A549 (cell line): ENCODE results near the gene EIF6. TPM values are rescaled to one million over a fixed set of nuclear protein-coding genes. Genes with fewer than 3 reads are reported as not detected.
A peak's percentile ranks its signal among the peaks of the same experiment; 100 is the strongest.

Source experiments
- ATAC-seq, 2 experiments: fragments of 200-7000 bp in 1 of 2; fragments of >200 bp in 1 of 2; cut with Nextera tagmentation in 1 of 2; cut with Tn5 transposase in 1 of 2; 3 replicates each; pipeline versions ENCODE4 v1.8.0 to v1.9.1; 2018 to 2020; ENCODE audit warnings: mild to moderate bottlenecking in 1 of 2, moderate library complexity in 1 of 2
- CTCF ChIA-PET: fragments of 300-600 bp; sonication (Branson Sonifier 250); formaldehyde crosslinking; extraction: SDS; loops from one replicate; lab custom pipeline; 2021; ENCODE audit warnings: antibody characterized with exemption, inconsistent platforms; lab: Yijun Ruan, JAX
- POLR2A ChIA-PET: fragments of 350-600 bp; formaldehyde crosslinking; extraction: SDS; loops from one replicate; lab custom pipeline; 2021; ENCODE audit warnings: antibody characterized with exemption, inconsistent platforms; lab: Yijun Ruan, JAX
- DNase-seq, 2 experiments: peaks; one replicate each; pipeline versions ENCODE4 v3.0.0 to v3.0.0-alpha.2; 2011 to 2016; ENCODE audit warnings: low read depth in 1 of 2, low spot score in 1 of 2
- FAIRE-seq: peaks from 2 replicates; lab custom pipeline; 2011; peaks lifted over from hg19 to GRCh38; lab: Jason Lieb, UNC
- H3K27ac ChIP-seq, 2 experiments: fragments of >200 bp; sonication (Bioruptor Twin); formaldehyde crosslinking; 3 replicates each; pipeline ENCODE4 v1.5.1; 2016 to 2017
- H3K4me1 ChIP-seq: fragments of >200 bp; sonication (Bioruptor Twin); formaldehyde crosslinking; 3 replicates; pipeline ENCODE4 v1.6.1; 2016
- H3K4me2 ChIP-seq: fragments of >200 bp; sonication (Bioruptor Twin); formaldehyde crosslinking; 3 replicates; pipeline ENCODE4 v1.6.1; 2016
- H3K4me3 ChIP-seq: fragments of >200 bp; sonication (Bioruptor Twin); formaldehyde crosslinking; 3 replicates; pipeline ENCODE4 v1.5.1; 2016
- H3K9me3 ChIP-seq: fragments of >200 bp; sonication (Bioruptor Twin); formaldehyde crosslinking; 3 replicates; pipeline ENCODE4 v1.6.1; 2016
- BHLHE40 ChIP-seq: IDR thresholded peaks from 2 replicates; pipeline ENCODE4 v1.6.1; 2012; ENCODE audit warnings: low read depth, low read length, inconsistent platforms
- CBX2 ChIP-seq: fragments of 200-600 bp; sonication (generic); IDR thresholded peaks from 2 replicates; pipeline ENCODE4 v1.6.1; 2016; ENCODE audit warnings: low read depth, mild to moderate bottlenecking, borderline replicate concordance
- CBX8 ChIP-seq: fragments of 200-600 bp; sonication (generic); IDR thresholded peaks from 2 replicates; pipeline ENCODE4 v1.6.1; 2016
- CHD4 ChIP-seq: fragments of 200-600 bp; sonication (generic); IDR thresholded peaks from 2 replicates; pipeline ENCODE4 v1.6.1; 2016; ENCODE audit warnings: antibody characterized with exemption, mild to moderate bottlenecking, borderline replicate concordance
- E2F6 ChIP-seq: IDR thresholded peaks from 2 replicates; pipeline ENCODE4 v1.6.1; 2012; ENCODE audit warnings: low read depth, borderline replicate concordance
- EHMT2 ChIP-seq: fragments of 200-600 bp; sonication (generic); IDR thresholded peaks from 2 replicates; pipeline ENCODE4 v1.6.1; 2016; ENCODE audit warnings: antibody characterized with exemption, low read depth, mild to moderate bottlenecking, moderate library complexity
- FOSL2 ChIP-seq, 2 experiments: fragments of 450-650 bp in 1 of 2; fragments of >200 bp in 1 of 2; sonication (Bioruptor Twin) in 1 of 2; formaldehyde crosslinking; IDR thresholded peaks; 2 replicates each; pipeline versions ENCODE4 v1.5.0 to v1.6.1; 2016 to 2020; ENCODE audit warnings: mild to moderate bottlenecking in 1 of 2, moderate library complexity in 1 of 2
- FOXS1 ChIP-seq: fragments of 250-450 bp; sonication (Bioruptor Pico); IDR thresholded peaks from 2 replicates; pipeline ENCODE4 v1.5.0; 2020; ENCODE audit warnings: mild to moderate bottlenecking, moderate library complexity
- HMGXB4 ChIP-seq: fragments of 250-450 bp; sonication (Bioruptor Pico); IDR thresholded peaks from 2 replicates; pipeline ENCODE4 v1.5.0; 2021; ENCODE audit warnings: mild to moderate bottlenecking, moderate library complexity, borderline replicate concordance
- HOXB13 ChIP-seq: fragments of 250-450 bp; sonication (Bioruptor Pico); IDR thresholded peaks from 2 replicates; pipeline ENCODE4 v1.5.0; 2020; ENCODE audit warnings: low read depth, mild to moderate bottlenecking, moderate library complexity
- JUNB ChIP-seq: fragments of >200 bp; sonication (Bioruptor Twin); formaldehyde crosslinking; IDR thresholded peaks from 2 replicates; pipeline ENCODE4 v1.6.1; 2016
- MAZ ChIP-seq: fragments of 150-350 bp; IDR thresholded peaks from 2 replicates; pipeline ENCODE4 v1.6.1; 2014; ENCODE audit warnings: antibody characterized with exemption, low read depth, low read length, borderline replicate concordance
- MYC ChIP-seq: IDR thresholded peaks from 2 replicates; pipeline ENCODE4 v1.6.1; 2012; ENCODE audit warnings: mild to moderate bottlenecking, inconsistent platforms, low read length, improper control_type of control experiment, borderline replicate concordance
- NPAS2 ChIP-seq: fragments of 250-450 bp; sonication (Bioruptor Pico); IDR thresholded peaks from 2 replicates; pipeline ENCODE4 v1.8.0; 2022; ENCODE audit warnings: mild to moderate bottlenecking, moderate library complexity, borderline replicate concordance
- NR3C1 ChIP-seq: fragments of >200 bp; sonication (Bioruptor Twin); formaldehyde crosslinking; IDR thresholded peaks from 3 replicates; pipeline ENCODE4 v1.6.1; 2017
- PHF8 ChIP-seq: fragments of 200-600 bp; sonication (generic); IDR thresholded peaks from 2 replicates; pipeline ENCODE4 v1.6.1; 2016; ENCODE audit warnings: low read depth, mild to moderate bottlenecking, antibody characterized with exemption, moderate library complexity, borderline replicate concordance
- POLR2A ChIP-seq: IDR thresholded peaks from 2 replicates; pipeline ENCODE4 v1.6.1; 2012; ENCODE audit warnings: mild to moderate bottlenecking, low read length
- RAD21 ChIP-seq, 2 experiments: fragments of >200 bp in 1 of 2; sonication (Bioruptor Twin) in 1 of 2; formaldehyde crosslinking in 1 of 2; IDR thresholded peaks in 1 of 2; conservative IDR thresholded peaks in 1 of 2; 2 replicates in 1 of 2; 3 replicates in 1 of 2; pipeline ENCODE4 v1.6.1; 2012 to 2018; ENCODE audit warnings: inconsistent platforms in 1 of 2
- RCOR1 ChIP-seq: fragments of 150-350 bp; IDR thresholded peaks from 2 replicates; pipeline ENCODE4 v1.6.1; 2014; ENCODE audit warnings: antibody characterized with exemption, low read length, low read depth
- RFX5 ChIP-seq: fragments of 450-650 bp; IDR thresholded peaks from 2 replicates; pipeline ENCODE4 v1.7.1; 2014; ENCODE audit warnings: antibody characterized with exemption, mild to moderate bottlenecking, moderate library complexity
- RNF2 ChIP-seq: fragments of 200-600 bp; sonication (generic); IDR thresholded peaks from 2 replicates; pipeline ENCODE4 v1.6.1; 2016; ENCODE audit warnings: low read depth, mild to moderate bottlenecking, antibody characterized with exemption, moderate library complexity, borderline replicate concordance
- SREBF2 ChIP-seq: fragments of 450-650 bp; IDR thresholded peaks from 2 replicates; pipeline ENCODE4 v1.6.1; 2014; ENCODE audit warnings: mild to moderate bottlenecking, moderate library complexity
- TFCP2L1 ChIP-seq: fragments of 250-450 bp; sonication (Bioruptor Pico); IDR thresholded peaks from 2 replicates; pipeline ENCODE4 v1.5.0; 2021; ENCODE audit warnings: mild to moderate bottlenecking
- TP53 ChIP-seq: fragments of 250-450 bp; sonication (Bioruptor Pico); IDR thresholded peaks from 2 replicates; pipeline ENCODE4 v1.5.0; 2021; ENCODE audit warnings: mild to moderate bottlenecking, moderate library complexity
- ZC3H11A ChIP-seq: fragments of 450-650 bp; IDR thresholded peaks from 2 replicates; pipeline ENCODE4 v1.6.1; 2014; ENCODE audit warnings: antibody characterized with exemption, mild to moderate bottlenecking
- ZFP36 ChIP-seq: fragments of 450-650 bp; IDR thresholded peaks from 2 replicates; pipeline ENCODE4 v1.6.1; 2014; ENCODE audit warnings: borderline replicate concordance; ENCODE audit not compliant: partially characterized antibody
- ZNF302 ChIP-seq: fragments of 250-450 bp; sonication (Bioruptor Pico); IDR thresholded peaks from 2 replicates; pipeline ENCODE4 v1.9.0; 2021; ENCODE audit warnings: inconsistent platforms, mild to moderate bottlenecking, moderate library complexity
- WGBS: methylation state at CpG from one replicate; pipeline ENCODE4 v1.1.6; 2017; ENCODE audit errors: missing lambda C conversion rate; 5-methylcytosine and 5-hydroxymethylcytosine counted together
- polyA plus RNA-seq, 4 experiments: library from polyadenylated mRNA; depleted of rRNA in 3 of 4; stranded (reverse); fragments of >200 nt; fragmentation: RNase III in 1 of 4; extraction: RNeasy Plus Mini Kit Qiagen cat#74134 plus additional on column Dnase treatment in 1 of 4; gene quantifications; 2 replicates in 3 of 4; 3 replicates in 1 of 4; pipeline ENCODE4 v1.2.3, GENCODE V29; 2011 to 2017
- TF ChIP-seq, protein P1 (sequence below): IDR thresholded peaks from 2 replicates; pipeline ENCODE4 v1.6.1; 2012

The EIF6 gene
- polyA plus RNA-seq, 2 of the 4 experiments (the other 2 are of a cell fraction) = 184 to 294 TPM

DNA sequence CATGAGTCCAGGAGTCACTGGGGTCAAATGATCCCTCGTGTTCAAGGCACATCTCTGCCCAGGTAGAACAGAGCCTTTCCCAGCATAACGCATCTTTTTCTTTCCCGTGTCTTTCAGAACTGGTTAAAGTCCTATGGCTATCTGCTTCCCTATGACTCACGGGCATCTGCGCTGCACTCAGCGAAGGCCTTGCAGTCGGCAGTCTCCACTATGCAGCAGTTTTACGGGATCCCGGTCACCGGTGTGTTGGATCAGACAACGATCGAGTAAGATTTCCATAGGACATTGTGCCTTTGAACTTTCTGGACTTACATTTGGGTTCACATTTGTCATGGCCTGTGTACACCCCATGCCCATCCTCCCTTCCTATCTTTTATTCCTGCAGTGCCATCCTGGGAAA lies 37.8 kb downstream of the EIF6 start:
- POLR2A ChIA-PET = no interaction called here
- 96% methylated on average over 12 of the region's 12 CpGs for WGBS
- FAIRE-seq (no peak), DNase-seq (no peak), ATAC-seq (no peak)
- peaks cover 21% of the 10 kb centered on the region for H3K4me1 ChIP-seq
- H3K27ac ChIP-seq = peak overlapping the region in 1 of 2 experiments; percentile 74; a peak in 2 of 6 replicates
- no peak for TF ChIP-seq BHLHE40
- TF ChIP-seq RNF2 = no peak
- TF ChIP-seq MYC = no peak
- TF ChIP-seq SREBF2 = no peak
- no peak for TF ChIP-seq RFX5
- no peak for TF ChIP-seq NR3C1
- TF ChIP-seq, protein P1, sequence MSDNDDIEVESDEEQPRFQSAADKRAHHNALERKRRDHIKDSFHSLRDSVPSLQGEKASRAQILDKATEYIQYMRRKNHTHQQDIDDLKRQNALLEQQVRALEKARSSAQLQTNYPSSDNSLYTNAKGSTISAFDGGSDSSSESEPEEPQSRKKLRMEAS = no peak
- no peak for TF ChIP-seq CHD4
- no peak for TF ChIP-seq HOXB13 (CRISPR knock-in tag)
- TF ChIP-seq NPAS2 (CRISPR knock-in tag) = no peak
- TF ChIP-seq ZNF302 = no peak
- no peak for TF ChIP-seq FOSL2 (IDR thresholded peaks at IDR 0.05)
- no peak for TF ChIP-seq FOSL2 (CRISPR knock-in tag; IDR thresholded peaks at IDR 0.05)
- TF ChIP-seq POLR2A = no peak
- H3K4me3 ChIP-seq = no peak overlapping the region
- CTCF ChIA-PET = interaction anchor here (1.7 kb wide), 1 partner anchor 38 kb away, joined by 6 read pairs; no protein-coding TSS in a partner anchor
- no peaks in the 10 kb centered on the region for H3K9me3 ChIP-seq
- H3K4me2 ChIP-seq = no peak overlapping the region

GRCh38 chr20:35243986-35244385 lies 40.6 kb downstream of the EIF6 start:
- DNase-seq (no peak), FAIRE-seq (no peak), ATAC-seq (no peak)
- Histone ChIP-seq H3K27ac (peak overlapping the region in 1 of 2 experiments; percentile 18; a peak in 1 of 6 replicates), H3K4me3 (no peak overlapping the region), H3K9me3 (no peaks in the 10 kb centered on the region), H3K4me1 (peaks cover 30% of the 10 kb centered on the region), H3K4me2 (no peak overlapping the region)
- 49% methylated on average over 2 of the region's 2 CpGs for WGBS
- TF ChIP-seq NR3C1 (no peak), RNF2 (no peak), CBX2 (no peak)
- ChIA-PET POLR2A (no interaction called here), CTCF (interaction anchor here (0.6 to 1.7 kb wide), 5 partner anchors 16 to 334 kb away, joined by 3 to 4 read pairs (median 3); partner anchors contain the start of gene MMP24OS)

DNA sequence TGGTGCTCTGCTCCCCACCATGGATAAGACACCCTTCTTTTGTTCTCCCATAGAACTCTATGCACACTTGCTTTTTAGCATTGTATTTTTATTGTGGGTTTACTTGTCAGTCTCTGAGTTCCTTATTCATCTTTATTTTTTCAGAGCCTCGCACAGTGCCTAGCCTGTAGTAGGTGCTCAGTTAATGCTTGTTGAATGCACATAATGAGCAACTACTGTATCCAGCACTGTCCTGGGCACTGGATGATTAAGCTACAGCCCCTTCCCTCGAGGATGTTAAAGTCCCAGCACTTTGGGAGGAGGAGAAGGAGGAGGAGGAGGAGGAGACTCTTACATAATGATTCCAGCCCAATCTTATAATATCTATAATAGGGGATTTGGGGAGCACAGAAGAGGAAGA lies 41.3 kb downstream of the EIF6 start:
- no peak overlapping the region for H3K4me2 ChIP-seq
- POLR2A ChIA-PET = no interaction called here
- TF ChIP-seq JUNB (no peak), EHMT2 (no peak), RNF2 (no peak), RCOR1 (no peak), BHLHE40 (no peak), MAZ (no peak), NR3C1 (no peak), CBX8 (no peak), ZFP36 (no peak), FOXS1 (CRISPR knock-in tag) (no peak), ZC3H11A (no peak), TFCP2L1 (CRISPR knock-in tag) (no peak), HOXB13 (CRISPR knock-in tag) (no peak), RAD21 (conservative IDR thresholded peaks at IDR 0.05 in 1 of 2, IDR thresholded peaks at IDR 0.05 in 1 of 2) (no peak), CHD4 (no peak), PHF8 (no peak), HMGXB4 (CRISPR knock-in tag) (no peak), CBX2 (no peak), TP53 (CRISPR knock-in tag) (no peak), E2F6 (no peak)
- TF ChIP-seq, all 56 proteins: peak for 0
- Histone ChIP-seq H3K4me3 (no peak overlapping the region), H3K4me1 (peaks cover 23% of the 10 kb centered on the region), H3K9me3 (no peaks in the 10 kb centered on the region), H3K27ac (0 out of 6 replicates have a peak overlapping the region, but pooled peaks of 1 of the 2 experiments have one; percentile 38)
- WGBS = 60% methylated on average over 2 of the region's 2 CpGs
- FAIRE-seq (no peak), ATAC-seq (no peak), DNase-seq (no peak)
- CTCF ChIA-PET = interaction anchor here (1.7 to 2.3 kb wide), 2 partner anchors 15 to 35 kb away, joined by 4 to 13 read pairs; no protein-coding TSS in a partner anchor
